ENCODE data around the gene DHX32.
"Not testable (repeated sequence)": the region's sequence is repeated elsewhere in the genome, so short reads cannot be mapped to it uniquely, and the experiment has no call there.

DHX32 gene, protein sequence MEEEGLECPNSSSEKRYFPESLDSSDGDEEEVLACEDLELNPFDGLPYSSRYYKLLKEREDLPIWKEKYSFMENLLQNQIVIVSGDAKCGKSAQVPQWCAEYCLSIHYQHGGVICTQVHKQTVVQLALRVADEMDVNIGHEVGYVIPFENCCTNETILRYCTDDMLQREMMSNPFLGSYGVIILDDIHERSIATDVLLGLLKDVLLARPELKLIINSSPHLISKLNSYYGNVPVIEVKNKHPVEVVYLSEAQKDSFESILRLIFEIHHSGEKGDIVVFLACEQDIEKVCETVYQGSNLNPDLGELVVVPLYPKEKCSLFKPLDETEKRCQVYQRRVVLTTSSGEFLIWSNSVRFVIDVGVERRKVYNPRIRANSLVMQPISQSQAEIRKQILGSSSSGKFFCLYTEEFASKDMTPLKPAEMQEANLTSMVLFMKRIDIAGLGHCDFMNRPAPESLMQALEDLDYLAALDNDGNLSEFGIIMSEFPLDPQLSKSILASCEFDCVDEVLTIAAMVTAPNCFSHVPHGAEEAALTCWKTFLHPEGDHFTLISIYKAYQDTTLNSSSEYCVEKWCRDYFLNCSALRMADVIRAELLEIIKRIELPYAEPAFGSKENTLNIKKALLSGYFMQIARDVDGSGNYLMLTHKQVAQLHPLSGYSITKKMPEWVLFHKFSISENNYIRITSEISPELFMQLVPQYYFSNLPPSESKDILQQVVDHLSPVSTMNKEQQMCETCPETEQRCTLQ

DNA sequence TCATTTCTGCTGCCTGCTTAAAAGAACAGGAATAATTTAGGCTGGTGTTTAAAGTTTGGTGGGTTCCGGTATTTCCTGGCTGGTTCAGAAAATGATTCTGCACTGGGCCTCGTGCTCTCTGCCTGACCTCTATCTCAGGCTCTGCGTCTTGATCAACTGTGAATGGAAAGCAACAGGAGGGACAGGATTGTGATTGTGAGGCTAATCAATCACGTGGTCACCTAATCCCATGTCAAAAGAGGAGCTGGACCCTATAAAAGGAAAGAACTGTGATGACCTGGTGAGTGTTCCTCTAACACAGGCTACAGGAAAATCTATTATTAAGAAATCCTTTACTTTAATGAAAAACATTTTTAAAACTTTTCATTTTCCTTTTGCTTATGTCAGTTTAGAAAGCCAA is at the start of gene DHX32:
Gene DHX32 (minus strand): TSS at position 101 of the 400 bp plus-strand sequence. CDS start 468 bp downstream, outside the sequence.
- DNase-seq = no peak

DNA sequence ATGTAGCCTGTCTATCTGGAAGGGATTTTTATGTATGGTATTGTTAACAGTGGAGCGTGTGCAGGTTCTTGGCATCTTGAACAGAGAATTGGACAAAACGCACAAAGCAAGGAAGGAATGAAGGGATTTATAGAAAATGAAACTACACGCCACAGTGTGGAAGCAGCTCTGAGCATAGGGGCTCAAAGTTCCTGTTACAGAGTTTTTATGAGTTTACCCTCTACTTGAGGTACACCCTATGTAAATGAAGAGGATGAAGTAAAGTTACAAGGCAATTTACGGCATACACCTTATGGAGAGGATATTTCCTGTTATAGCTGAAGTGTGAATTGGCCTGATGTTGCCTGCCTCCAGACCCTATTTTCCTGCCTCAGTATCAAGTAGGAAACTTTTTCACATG is 48.5 kb upstream of the DHX32 start:
- no peak for DNase-seq

DNA sequence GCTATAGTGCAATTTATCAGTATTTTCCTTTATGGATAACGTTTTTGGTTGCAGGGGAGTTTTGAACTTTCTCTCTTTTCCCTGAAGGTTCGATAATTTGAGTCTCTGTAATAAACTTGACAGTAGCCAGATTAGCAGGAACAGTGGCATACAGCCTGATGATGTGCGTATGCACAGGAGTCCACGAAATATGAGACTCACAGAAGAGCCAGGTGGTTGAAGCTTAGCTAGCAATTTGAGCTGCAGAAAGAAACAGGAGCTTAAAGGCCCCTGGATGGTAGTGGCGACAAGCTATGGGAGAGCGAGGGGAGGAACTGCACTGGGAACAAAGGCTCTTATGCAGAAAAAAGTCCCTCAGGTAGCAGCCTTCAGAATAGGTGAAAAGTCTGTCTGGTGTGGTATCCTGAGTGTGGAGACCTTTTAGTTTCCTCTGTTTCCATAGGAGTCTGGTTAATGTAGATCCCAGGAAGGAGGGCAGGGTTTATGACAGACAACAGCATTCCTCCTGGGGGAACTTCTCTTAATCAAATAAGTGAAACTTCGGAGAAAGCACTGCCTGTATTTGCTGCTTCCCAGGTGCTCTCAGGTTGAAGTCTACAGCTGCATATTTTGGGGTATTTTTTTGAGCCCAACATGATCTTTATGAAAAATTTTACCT is 48.0 kb upstream of the DHX32 start:
- DNase-seq = peak; percentile 38

DNA sequence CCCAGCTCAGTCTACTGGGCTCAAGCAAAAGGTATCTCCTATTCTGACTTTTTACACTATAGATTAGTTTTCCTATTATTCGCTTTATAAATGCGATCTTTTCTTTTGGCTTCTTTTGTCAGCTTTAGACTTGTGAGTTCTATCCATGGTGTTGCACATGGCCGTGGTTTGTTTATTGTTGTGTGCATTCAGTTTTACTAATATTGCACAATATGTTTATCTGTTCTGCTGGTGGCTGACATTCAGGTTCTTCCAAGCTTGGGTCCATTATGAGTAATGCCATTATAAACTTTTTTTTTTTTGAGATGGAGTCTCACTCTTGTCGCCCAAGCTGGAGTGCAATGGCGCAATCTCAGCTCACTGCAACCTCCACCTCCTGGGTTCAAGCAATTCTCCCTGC is 46.2 kb upstream of the DHX32 start:
- not testable (repeated sequence) for DNase-seq

DNA sequence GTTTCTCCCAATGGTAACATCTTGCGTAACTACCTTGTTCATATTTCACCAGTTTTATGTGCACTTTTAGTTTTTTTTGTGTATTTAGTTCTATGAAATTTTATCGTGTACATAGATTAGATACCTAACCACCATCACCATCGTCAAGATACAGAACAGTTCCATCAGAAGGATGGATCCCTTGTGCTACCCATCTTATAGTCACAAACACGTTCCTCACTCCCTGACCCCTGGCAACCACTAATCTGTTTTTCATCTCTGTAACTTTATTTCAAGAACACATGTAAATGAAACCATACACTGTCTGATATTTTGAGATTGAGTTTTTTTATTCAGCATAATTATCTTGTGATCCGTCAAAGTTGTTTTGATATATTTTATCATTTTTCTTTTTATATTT is 45.2 kb upstream of the DHX32 start:
- DNase-seq = no peak

DNA sequence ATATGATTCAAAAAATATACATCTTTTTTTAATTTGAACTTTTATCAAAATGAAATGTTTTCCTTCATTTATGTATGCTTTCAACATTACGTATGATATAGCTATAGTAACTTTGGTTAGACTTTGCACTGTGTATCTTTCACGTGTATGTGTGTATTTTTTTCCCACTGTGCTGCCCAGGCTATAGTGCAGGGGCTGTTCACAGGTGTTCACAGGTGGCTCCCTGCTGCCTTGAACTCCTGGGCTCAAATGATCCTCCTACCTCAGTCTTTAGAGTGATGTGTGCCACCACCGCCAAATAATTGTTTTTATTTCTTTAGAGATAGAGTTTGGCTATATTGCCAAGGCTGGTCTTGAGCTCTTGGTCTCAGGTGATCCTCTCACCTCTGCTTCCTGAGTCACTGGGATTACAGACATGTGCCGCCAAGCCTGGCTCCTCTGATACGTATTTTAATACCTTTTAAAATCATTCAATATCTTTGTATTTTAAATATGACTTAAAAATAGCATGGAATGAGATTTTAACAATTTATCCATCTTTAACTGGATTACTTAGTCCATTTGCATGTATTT is 44.3 kb upstream of the DHX32 start:
- DNase-seq = no peak

DNA sequence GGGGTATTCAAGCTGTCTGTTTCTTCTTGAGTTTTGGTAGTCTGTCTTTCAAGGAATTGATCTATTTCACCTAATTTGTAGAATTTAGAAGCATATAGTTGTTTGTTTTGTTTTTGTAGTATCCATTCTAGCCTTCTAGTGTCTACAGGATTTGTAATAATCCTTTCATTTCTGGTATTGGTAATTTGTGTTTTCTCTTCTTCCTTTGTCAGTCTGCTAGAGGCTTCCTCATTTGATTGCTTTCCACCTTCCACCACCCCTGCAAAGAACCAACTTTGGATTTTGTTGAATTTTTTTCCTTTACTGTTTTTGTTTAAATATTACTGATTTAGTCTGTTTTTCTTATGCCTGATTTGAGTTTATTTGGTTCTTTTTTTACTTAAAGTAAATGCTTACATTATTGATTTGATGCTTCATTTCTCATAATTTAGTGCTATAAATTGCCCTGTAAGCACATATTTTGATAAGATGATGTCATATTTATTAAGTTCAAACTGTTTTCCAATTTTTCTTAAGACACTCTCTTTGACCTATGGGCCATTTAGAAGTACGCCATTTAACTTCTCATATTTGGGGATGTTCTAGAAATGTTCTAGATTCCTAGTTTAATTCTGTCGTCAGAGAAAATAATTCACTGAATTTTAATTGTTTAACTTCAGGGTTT is 40.7 kb upstream of the DHX32 start:
- DNase-seq = not testable (repeated sequence)

DNA sequence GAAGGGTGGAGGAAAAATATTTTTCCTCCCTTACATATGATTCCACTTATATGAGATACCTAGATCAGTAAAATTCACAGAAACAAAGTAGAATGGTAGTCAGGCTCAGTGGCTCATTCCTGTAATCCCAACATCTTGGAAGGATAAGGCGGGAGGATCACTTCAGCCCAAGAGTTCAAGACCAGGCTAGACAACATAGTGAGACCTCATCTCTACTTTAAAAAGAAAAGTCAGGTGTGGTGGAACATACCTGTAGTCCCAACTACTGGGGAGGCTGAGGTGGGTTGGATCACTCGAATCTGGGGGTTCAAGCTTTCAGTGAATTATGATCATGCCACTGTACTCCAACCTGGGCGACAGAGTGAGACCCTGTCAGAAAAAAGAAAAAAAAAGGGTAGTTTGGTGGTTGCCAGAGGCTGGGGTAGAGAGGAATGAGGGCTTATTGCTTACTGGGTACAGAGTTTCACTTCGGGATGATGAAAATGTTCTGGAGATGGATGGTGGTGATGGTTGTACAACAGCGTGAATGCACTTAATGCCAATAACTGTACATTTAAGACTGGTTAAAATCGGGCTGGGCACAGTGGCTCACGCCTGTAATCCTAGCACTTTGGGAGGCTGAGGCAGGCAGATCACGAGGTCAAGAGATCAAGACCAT is 36.7 kb upstream of the DHX32 start:
- not testable (repeated sequence) for DNase-seq

DNA sequence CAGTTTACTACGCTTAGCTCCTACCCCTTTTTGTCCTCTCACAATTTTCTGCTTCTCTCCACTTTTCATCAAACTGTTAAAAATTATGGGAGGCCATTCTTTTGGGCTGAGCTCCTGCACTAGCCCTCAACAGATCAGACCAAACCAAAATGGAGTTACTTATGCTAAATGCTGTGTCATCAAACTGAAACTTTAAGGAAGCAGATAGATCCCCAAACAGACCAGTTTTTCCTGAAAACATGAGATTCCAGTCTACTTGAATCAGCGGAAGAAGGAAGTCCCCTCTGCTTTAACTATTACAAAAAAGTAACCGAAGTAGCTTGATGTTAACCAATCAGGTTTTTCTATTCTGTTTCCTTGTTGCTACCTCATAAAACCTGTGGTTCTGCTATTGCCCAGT is 35.9 kb upstream of the DHX32 start:
- no peak for DNase-seq

DNA sequence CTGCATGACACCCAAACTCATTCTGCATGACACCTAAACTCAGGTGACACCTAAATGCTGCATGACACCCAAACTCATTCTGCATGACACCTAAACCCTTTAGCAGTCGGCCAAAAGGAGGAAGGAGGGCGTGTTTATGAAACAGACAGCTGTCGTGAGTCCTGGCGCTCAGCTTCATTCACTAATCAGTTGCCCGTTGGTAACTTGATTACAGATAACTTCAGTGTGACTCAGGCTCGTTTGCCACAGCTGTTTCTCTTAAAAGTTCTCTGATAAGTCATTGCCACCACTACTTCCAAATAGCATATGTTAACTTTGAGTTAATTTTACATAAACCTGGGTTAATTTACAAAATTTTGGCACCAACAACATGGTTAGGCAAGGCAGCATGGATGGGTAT is 32.2 kb upstream of the DHX32 start:
- DNase-seq = not testable (repeated sequence)

DNA sequence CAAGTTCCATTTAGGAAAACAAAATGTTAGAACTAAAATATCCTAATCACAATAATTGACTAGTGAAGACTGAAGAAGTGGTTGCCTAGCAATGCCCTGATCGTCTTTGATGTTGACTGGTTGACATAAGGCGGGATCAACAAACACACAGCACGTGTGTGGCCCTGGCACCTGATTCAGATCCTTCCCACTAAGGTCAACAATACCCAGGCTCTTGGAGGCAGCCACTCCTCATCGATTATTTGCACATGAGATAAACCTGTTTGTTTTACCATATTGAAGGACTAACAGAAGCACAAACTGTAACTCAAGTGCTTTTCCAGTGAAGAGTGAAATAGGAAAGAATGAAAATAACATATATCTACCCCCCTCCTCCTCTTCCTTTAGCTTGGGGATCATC is 30.9 kb upstream of the DHX32 start:
- DNase-seq = peak; percentile 58

DNA sequence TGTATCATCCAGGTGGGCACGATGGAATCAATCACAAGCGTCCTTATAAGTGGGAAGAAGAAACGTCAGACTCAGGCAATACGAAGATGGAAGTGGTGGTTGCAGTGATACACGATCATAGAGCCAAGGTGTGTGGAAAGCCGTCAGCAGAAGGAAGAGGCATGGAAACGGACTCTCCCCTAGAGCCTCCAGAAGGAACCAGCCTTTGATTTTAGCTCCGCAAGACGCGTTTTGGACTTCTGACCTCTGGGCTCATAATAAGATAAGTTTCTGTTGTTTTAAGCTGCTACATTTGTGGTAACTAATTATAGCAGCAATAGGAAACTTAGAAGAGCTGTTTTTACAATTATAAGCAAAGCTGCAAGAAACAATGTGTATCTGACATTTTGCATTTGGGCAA is 30.1 kb upstream of the DHX32 start:
- no peak for DNase-seq

DNA sequence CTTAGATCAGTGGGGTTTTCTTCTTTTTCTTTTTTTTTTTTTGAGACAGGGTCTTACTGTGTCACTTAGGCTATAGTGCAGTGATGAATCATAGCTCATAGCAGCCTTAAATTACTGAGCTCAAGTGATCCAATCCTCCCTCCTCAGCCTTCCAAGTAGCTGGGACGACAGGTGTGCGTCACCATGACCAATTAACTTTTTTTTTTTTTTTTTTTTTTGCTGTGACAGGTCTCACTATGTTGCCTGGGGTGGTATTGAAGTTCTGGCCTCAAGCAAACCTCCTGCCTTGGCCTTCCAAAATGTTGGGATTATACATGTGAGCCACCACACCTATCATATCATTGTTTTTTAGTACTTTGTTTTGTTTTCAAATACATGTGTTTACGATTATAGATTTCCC is 28.4 kb upstream of the DHX32 start:
- DNase-seq = not testable (repeated sequence)

DNA sequence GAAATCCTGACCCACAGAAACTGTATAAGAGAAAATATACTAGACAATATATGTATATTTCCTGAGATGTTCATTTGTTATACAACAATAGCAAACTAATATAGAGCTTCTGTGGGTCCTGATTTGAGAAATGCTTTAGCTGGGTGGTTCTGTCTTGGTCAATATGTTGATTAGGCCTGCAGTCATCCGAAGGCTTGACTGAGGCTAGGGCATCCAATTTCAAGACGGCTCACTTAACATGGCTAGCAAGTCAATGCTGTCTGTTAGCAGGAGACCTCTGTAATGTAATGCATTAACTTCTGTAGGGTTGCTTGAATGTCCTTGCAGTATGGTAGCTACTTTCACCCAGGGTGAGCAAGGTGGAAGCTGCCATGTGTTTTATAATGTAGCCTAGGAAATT is 27.7 kb upstream of the DHX32 start:
- not testable (repeated sequence) for DNase-seq

DNA sequence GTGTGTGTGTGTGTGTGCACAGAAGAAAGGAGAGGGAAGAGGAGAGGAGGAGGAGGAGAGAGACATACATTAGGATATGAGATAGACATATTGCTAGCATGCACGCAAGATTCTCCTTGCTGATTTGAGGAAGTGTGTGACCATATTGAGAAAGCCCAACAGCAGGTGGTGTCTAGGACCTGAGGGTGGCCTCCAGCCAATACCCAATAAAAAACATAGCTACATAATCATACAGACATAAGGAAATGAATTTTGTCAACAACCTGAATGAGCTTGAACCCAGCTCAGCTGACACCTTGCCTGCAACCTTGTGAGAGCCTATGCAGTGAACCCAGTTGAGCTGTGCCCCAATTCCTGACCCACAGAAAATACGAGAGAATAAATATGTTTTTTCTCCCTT is 26.5 kb upstream of the DHX32 start:
- not testable (repeated sequence) for DNase-seq

DNA sequence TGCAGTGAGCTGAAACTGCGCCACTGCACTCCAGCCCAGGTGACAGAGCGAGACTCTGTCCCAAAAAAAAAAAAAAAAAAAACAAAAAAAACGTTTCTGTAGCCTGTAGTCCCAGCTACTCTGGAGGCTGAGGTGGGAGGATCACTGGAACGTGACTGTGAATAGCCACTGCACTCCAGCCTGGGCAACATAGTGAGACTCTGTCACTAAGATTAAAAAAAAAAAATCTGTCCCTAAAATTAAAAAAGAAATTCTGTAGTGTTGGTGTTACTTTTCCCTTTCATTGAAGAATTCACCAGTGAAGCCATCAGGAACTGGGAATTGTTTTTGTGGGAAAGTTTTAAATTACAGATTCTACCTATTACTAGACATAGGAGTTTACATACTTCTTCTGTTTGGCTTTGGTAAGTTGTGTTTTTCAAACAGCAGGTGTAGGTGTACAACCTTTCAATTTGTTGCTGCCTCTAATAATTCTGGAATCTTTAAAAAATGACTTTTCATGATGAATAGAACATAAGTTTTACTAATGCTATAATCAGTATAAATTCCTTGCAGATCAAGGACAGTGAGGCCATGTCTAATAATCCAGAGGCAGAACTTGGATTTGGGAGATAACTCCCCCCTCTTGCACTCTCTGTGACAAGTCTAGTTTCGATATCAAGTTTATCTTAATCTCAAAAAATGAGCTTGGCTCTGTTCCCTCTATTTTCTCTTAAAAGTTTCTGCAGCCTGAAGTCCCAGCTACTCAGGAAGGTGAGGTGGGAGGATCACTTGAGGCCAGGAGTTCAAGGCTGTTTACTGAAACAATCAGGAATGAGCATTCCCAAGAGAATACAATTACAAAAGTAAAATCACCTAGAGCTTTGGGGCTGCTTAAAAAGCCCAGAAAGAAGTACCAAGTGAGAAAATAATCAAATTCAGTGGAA is 24.2 kb upstream of the DHX32 start:
- not testable (repeated sequence) for DNase-seq

DNA sequence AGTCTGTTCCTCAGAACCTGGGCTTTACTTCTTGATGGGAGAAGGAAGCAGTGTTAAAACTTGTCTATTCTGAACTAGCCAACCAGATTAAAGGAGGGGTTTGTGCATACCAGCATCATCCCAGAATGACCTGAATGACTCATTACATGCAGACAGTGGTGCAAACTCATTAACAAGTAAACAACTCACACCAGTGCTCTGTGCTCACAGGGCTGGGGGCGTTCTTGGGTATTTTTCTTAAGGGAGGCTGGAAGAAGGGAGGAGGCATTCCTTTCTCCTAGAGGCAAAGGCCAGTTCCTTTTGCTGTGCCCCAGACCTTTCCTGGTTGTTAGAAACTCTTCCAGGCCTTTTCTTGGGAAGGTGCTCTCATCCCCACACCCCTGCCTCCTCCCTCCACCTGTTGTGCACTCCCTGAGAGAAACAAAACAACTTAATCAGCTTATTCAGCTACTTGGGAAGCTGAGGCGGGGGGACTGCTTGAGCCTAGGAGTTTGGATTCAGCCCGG is 22.1 kb upstream of the DHX32 start:
- not testable (repeated sequence) for DNase-seq

DNA sequence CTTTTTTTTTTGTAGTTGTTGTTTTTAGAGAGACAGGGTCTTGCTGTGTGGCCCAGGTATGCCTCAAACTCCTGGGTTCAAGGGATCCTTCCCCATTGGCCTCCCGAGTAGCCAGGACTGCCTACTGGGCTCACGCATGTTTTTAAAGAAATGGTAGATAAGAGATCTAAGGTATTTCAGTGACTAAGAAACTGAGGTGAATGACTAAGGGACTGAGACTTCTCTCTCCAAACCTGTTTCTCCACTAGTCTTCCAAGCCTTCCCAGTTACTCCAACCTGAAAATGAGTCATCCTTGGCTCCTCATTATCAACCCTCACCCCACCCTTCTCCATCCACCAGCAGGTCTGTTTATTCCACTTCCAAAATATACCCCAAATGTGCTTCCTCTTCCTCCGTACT is 19.9 kb upstream of the DHX32 start:
- DNase-seq = not testable (repeated sequence)

DNA sequence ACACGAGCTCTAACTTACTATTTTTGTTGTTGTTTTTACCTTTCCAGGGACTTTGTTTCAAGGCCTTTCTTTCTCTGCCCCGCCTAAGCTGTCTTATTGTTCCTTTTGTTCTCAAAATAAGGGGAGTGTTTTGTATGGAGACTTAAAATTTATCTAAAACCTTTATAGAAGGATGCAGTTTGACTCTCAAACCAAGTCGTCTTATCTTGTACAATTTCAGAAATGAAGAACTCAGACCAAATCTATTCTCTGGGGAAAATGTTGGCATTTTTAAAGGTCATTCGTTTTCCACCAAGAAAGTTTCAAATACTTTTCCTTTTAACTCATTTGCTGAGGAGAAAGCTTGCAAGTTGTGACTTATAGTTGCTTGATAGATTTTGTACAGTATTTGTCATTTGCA is 16.2 kb upstream of the DHX32 start:
- DNase-seq = not testable (repeated sequence)

DNA sequence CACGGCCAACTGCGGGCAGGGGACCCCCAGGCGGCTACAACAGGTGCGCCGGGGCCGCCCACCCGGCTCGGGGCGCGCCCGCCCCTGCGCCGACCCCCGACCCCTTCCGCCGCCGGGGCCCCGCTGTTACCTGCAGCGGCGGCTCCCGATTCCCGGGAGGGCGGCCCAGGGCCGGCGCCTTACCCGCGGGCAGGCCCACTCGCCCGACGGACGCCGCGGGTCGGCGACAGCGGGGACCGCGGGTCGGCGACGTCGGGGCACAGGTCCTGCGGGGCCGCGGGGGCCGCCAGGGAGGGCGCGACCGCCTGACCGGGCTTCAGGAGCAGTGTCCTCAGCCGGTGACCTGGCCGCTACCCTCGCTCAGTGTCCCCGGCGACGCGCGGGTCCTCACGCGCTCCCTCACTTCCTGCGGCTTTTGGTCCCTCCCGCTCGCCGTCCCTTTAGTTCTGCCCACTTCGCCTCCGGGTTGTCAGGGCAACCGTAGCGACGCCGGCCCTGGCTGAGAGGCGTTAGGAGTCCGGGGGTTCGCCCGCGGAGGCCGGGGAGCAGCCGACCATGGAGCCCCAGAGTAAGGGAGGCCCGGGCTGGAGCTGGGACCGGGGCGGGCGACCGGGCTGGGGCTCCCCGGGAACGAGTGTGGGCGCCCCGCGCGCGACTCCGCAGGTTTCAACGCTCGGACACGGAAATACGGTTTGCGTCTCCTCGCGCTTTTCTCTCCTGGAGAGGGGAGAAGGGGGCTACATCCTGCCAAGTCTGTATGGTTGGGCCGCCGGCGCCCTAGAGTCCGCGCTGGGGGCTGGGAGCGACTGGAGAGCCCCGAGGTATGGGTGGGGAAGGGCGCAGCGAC is 15.2 kb upstream of the DHX32 start, which contains the start of gene FANK1:
Gene FANK1 (plus strand): TSS at position 477 of the 847 bp plus-strand sequence. CDS start 79 bp downstream, at position 556.
- DNase-seq = peak; percentile 56
